ENCODE data around the gene ATPAF1. TPM values are rescaled to one million over a fixed set of nuclear protein-coding genes. Genes with fewer than 3 reads are reported as not detected.
"Not testable (repeated sequence)": the region's sequence is repeated elsewhere in the genome, so short reads cannot be mapped to it uniquely, and the experiment has no call there.

Gene ATPAF1
- polyA plus RNA-seq, 1 experiment: 85.6 TPM

DNA sequence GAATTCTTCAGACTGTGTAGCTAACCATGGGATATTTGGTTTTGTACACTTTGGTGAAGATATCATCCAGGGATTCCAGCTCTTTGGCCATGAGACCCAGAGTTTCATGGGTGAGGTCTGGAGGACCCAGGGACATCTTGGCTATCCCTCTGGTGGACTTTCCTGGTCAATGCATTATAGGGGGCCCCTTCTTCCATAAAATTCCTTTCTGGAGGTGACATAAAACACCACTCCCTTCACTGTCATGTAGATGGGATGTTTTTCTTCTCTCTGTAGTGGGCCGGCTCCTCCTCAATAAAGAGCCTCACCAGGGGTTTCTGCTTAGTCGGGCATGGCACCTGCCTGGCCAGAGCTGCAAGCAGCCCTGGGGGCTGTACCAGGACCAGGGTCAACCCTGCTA lies 2.2 kb downstream of the ATPAF1 start:
- POLR2A ChIA-PET: interaction anchor here (0.5 kb wide), 1 partner anchor 60 kb away, joined by 4 read pairs; no protein-coding TSS in a partner anchor
- H3K27ac ChIP-seq (ENCODE audit: low read depth, low read length): no peak overlapping the region
- no peaks in the 10 kb centered on the region for H3K27me3 ChIP-seq (ENCODE audit: control insufficient read depth, insufficient read depth, low read length)
- TF ChIP-seq, protein P1, sequence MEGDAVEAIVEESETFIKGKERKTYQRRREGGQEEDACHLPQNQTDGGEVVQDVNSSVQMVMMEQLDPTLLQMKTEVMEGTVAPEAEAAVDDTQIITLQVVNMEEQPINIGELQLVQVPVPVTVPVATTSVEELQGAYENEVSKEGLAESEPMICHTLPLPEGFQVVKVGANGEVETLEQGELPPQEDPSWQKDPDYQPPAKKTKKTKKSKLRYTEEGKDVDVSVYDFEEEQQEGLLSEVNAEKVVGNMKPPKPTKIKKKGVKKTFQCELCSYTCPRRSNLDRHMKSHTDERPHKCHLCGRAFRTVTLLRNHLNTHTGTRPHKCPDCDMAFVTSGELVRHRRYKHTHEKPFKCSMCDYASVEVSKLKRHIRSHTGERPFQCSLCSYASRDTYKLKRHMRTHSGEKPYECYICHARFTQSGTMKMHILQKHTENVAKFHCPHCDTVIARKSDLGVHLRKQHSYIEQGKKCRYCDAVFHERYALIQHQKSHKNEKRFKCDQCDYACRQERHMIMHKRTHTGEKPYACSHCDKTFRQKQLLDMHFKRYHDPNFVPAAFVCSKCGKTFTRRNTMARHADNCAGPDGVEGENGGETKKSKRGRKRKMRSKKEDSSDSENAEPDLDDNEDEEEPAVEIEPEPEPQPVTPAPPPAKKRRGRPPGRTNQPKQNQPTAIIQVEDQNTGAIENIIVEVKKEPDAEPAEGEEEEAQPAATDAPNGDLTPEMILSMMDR (IDR thresholded peaks at IDR 0.05; ENCODE audit: low read depth, low read length): no peak
- CTCF ChIA-PET: no interaction called here
- no peak overlapping the region for H3K4me3 ChIP-seq (ENCODE audit: low read depth, low read length)
- DNase-seq (ENCODE audit: low read depth, low spot score): no peak
- H3K9me3 ChIP-seq (ENCODE audit: control insufficient read depth, insufficient read depth, low read length): no peaks in the 10 kb centered on the region

DNA sequence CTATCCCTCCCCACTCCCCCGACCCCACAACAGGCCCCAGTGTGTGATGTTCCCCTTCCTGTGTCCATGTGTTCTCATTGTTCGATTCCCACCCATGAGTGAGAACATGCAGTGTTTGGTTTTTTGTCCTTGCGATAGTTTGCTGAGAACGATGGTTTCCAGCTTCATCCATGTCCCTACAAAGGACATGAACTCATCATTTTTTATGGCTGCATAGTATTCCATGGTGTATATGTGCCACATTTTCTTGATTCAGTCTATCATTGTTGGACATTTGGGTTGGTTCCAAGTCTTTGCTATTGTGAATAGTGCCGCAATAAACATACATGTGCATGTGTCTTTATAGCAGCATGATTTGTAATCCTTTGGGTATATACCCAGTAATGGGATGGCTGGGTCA lies 5.2 kb downstream of the ATPAF1 start:
- CTCF ChIA-PET; H3K9me3 ChIP-seq (ENCODE audit: control insufficient read depth, insufficient read depth, low read length); H3K27ac ChIP-seq (ENCODE audit: low read depth, low read length); H3K27me3 ChIP-seq (ENCODE audit: control insufficient read depth, insufficient read depth, low read length); H3K4me3 ChIP-seq (ENCODE audit: low read depth, low read length); POLR2A ChIA-PET; DNase-seq (ENCODE audit: low read depth, low spot score): not testable (repeated sequence)

DNA sequence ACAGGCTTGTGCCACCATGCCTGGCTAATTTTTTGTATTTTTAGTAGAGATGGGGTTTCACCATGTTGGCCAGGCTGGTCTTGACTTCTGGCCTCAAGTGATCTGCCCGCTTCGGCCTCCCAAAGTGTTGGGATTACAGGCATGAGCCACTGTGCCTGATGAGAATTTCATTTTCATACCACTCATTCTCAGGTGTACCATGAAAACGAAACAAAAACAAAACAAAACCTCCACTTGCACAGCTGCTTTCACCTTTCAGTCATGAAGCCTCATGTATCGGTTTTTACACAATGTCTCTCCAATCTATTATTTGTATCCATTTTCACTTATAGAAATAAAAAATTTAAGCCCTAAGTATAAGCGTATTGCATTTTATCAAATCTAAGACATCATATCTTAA lies 8.0 kb downstream of the ATPAF1 start:
- POLR2A ChIA-PET: not testable (repeated sequence)

DNA sequence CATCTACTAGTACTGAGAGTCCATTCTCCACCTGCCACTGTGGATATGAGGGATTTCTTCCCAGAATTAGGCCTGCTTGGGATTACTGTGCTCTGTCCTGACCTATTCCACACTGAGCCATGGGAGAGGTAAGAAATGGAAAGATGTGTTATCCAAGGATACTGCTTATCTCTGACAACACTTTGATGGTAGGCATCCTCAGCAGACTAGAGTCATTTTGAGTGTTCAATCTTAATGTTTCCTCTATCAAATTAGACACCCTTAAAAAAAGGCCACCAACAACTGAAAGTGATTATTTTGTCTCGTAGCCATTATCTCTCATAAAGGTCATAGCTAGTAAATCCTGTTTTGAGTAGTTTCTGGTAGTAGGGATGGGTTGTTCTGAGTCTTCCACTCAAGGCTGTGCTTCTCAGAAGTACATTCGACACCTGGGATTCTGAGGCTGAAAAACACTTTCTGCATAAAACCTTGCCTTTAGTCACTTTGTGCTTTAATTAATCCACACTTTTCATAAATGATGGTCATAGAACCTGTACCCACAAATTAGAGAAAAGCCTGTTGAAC lies 8.8 kb downstream of the ATPAF1 start:
- Histone ChIP-seq H3K27me3 (ENCODE audit: control insufficient read depth, insufficient read depth, low read length) (no peaks in the 10 kb centered on the region), H3K9me3 (ENCODE audit: control insufficient read depth, insufficient read depth, low read length) (no peaks in the 10 kb centered on the region), H3K4me3 (ENCODE audit: low read depth, low read length) (no peak overlapping the region), H3K27ac (ENCODE audit: low read depth, low read length) (no peak overlapping the region)
- CTCF ChIA-PET: no interaction called here
- TF ChIP-seq, protein P1 (IDR thresholded peaks at IDR 0.05; ENCODE audit: low read depth, low read length): no peak
- POLR2A ChIA-PET: no interaction called here
- DNase-seq (ENCODE audit: low read depth, low spot score): no peak

More for the DNA sequence above, 8.0 kb downstream of the ATPAF1 start:
- DNase-seq (ENCODE audit: low read depth, low spot score); H3K9me3 ChIP-seq (ENCODE audit: control insufficient read depth, insufficient read depth, low read length); H3K27ac ChIP-seq (ENCODE audit: low read depth, low read length); CTCF ChIA-PET; H3K27me3 ChIP-seq (ENCODE audit: control insufficient read depth, insufficient read depth, low read length); H3K4me3 ChIP-seq (ENCODE audit: low read depth, low read length): not testable (repeated sequence)

DNA sequence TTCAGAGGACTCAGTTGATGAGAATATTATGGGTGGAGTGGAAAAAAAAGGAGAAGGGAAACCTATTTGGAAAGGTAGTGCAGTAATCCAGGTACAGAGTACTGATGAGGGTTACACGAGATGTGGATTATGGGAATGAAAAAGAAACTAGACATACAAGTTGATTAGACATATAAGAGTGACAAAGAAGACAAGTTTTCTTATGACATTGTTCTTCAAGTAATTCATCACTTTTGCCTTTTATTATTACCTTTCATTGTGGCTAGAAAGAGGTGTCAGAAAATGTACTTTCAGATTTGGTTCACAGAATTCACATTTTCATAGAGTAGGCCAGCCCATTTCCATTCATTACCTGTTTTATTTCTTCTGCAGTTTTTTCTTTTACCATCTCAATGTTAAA lies 10.4 kb downstream of the ATPAF1 start:
- Histone ChIP-seq H3K4me3 (ENCODE audit: low read depth, low read length) (no peak overlapping the region), H3K9me3 (ENCODE audit: control insufficient read depth, insufficient read depth, low read length) (no peaks in the 10 kb centered on the region), H3K27ac (ENCODE audit: low read depth, low read length) (no peak overlapping the region), H3K27me3 (ENCODE audit: control insufficient read depth, insufficient read depth, low read length) (no peaks in the 10 kb centered on the region)
- TF ChIP-seq, protein P1 (IDR thresholded peaks at IDR 0.05; ENCODE audit: low read depth, low read length): no peak
- ChIA-PET CTCF (interaction anchor here (0.7 kb wide), 1 partner anchor 211 kb away, joined by 3 read pairs; no protein-coding TSS in a partner anchor), POLR2A (no interaction called here)
- no peak for DNase-seq (ENCODE audit: low read depth, low spot score)

DNA sequence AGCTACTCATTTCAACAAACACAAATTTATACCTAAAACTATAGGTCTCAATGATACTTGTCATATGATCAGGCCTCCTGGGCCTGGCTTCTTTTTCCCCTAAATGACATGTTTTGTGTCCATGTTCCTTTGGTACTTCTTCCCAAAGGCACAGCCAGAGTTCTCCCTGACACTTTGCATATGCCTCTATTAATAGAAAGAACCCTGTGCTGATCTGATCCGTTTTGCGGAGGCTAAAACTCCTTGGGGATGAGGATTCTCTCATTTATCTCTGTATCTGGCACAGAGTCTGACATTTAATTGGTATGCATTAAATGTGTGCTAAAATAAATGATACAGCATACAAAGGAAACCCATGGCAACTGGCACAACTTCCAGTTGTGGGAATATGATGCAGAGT lies 11.5 kb downstream of the ATPAF1 start:
- DNase-seq (ENCODE audit: low read depth, low spot score): no peak
- H3K27me3 ChIP-seq (ENCODE audit: control insufficient read depth, insufficient read depth, low read length): no peaks in the 10 kb centered on the region
- no peak overlapping the region for H3K27ac ChIP-seq (ENCODE audit: low read depth, low read length)
- POLR2A ChIA-PET: no interaction called here
- H3K4me3 ChIP-seq (ENCODE audit: low read depth, low read length): no peak overlapping the region
- H3K9me3 ChIP-seq (ENCODE audit: control insufficient read depth, insufficient read depth, low read length): no peaks in the 10 kb centered on the region
- TF ChIP-seq, protein P1 (IDR thresholded peaks at IDR 0.05; ENCODE audit: low read depth, low read length): no peak
- CTCF ChIA-PET: no interaction called here

All from AG04450 (cell line).